AG10803 (cell line): Measurements from ENCODE around the gene BTBD9.

Experiments
- DNase-seq: peaks from one replicate; pipeline ENCODE4 v3.0.0; 2010; ENCODE audit warnings: low read depth
- H3K4me3 ChIP-seq: 2 replicates; pipeline ENCODE4 v1.5.1; 2011; ENCODE audit warnings: mild to moderate bottlenecking, low read length, control low read depth
- CTCF ChIP-seq: conservative IDR thresholded peaks from 2 replicates; pipeline ENCODE4 v1.5.1; 2011; ENCODE audit warnings: mild to moderate bottlenecking, low read length, control low read depth, inconsistent platforms

Gene BTBD9

GRCh38 chr6:38391626-38392579, 247.8 kb downstream of the BTBD9 start:
- H3K4me3 ChIP-seq = no peak overlapping the region
- DNase-seq = peak; percentile 68
- no peak for TF ChIP-seq CTCF

GRCh38 chr6:38391206-38391605, 248.5 kb downstream of the BTBD9 start:
- H3K4me3 ChIP-seq = no peak overlapping the region
- no peak for DNase-seq
- TF ChIP-seq CTCF = no peak

GRCh38 chr6:38389875-38390274, 249.9 kb downstream of the BTBD9 start:
- TF ChIP-seq CTCF = no peak
- no peak overlapping the region for H3K4me3 ChIP-seq
- no peak for DNase-seq

- TF ChIP-seq CTCF = no peak
- H3K4me3 ChIP-seq = no peak overlapping the region
- DNase-seq = peak; percentile 93
These were observed 251.8 kb downstream of the BTBD9 start for GRCh38 chr6:38387971-38388370.

GRCh38 chr6:38387461-38387860, 252.3 kb downstream of the BTBD9 start:
- no peak overlapping the region for H3K4me3 ChIP-seq
- no peak for TF ChIP-seq CTCF
- no peak for DNase-seq

- no peak for DNase-seq
- H3K4me3 ChIP-seq = no peak overlapping the region
- TF ChIP-seq CTCF = no peak
These were observed 260.9 kb downstream of the BTBD9 start for GRCh38 chr6:38378801-38379200.

- DNase-seq = no peak
- no peak overlapping the region for H3K4me3 ChIP-seq
- no peak for TF ChIP-seq CTCF
These were observed 263.8 kb downstream of the BTBD9 start for GRCh38 chr6:38375937-38376336.
